Stimulated activated memory B cell treated with anti-CD40 and anti-IgM and Interleukin-4, amounts not matched to agents 10 μg/mL and 1 μg/mL and 100 μg/mL, for 72 hours (primary cell): ENCODE measurements around the gene SLCO2A1.

ENCODE experiments used
- ATAC-seq: fragments of 150-1000 bp; cut with Tn5 transposase; 2 replicates; pipeline ENCODE4 v1.10.0; 2021
- H3K27ac Mint-ChIP-seq: one replicate; pipeline ENCODE4 v1.8.0; 2022; ENCODE audit warnings: mild to moderate bottlenecking, mixed read lengths
- H3K27me3 Mint-ChIP-seq: one replicate; pipeline ENCODE4 v1.8.0; 2022; ENCODE audit warnings: mixed read lengths
- H3K36me3 Mint-ChIP-seq: one replicate; pipeline ENCODE4 v1.8.0; 2022; ENCODE audit warnings: mixed read lengths
- H3K4me1 Mint-ChIP-seq: one replicate; pipeline ENCODE4 v1.8.0; 2022; ENCODE audit warnings: mixed read lengths
- H3K4me3 Mint-ChIP-seq: one replicate; pipeline ENCODE4 v1.8.0; 2022; ENCODE audit warnings: mild to moderate bottlenecking, moderate library complexity, mixed read lengths
- H3K9me3 Mint-ChIP-seq: one replicate; pipeline ENCODE4 v1.8.0; 2022; ENCODE audit warnings: mixed read lengths

SLCO2A1 gene

GRCh38 chr3:134002306-134002705 lies 27.4 kb downstream of the SLCO2A1 start:
- no peak overlapping the region for H3K27ac Mint-ChIP-seq
- peaks cover 22% of the 10 kb centered on the region for H3K27me3 Mint-ChIP-seq
- no peaks in the 10 kb centered on the region for H3K36me3 Mint-ChIP-seq
- ATAC-seq, result no peak
- H3K9me3 Mint-ChIP-seq, result peaks cover 12% of the 10 kb centered on the region
- no peaks in the 10 kb centered on the region for H3K4me1 Mint-ChIP-seq
- no peak overlapping the region for H3K4me3 Mint-ChIP-seq

GRCh38 chr3:134001251-134001650 lies 28.5 kb downstream of the SLCO2A1 start:
- no peak overlapping the region for H3K4me3 Mint-ChIP-seq
- no peaks in the 10 kb centered on the region for H3K36me3 Mint-ChIP-seq
- no peak overlapping the region for H3K27ac Mint-ChIP-seq
- ATAC-seq, result no peak
- peaks cover 22% of the 10 kb centered on the region for H3K27me3 Mint-ChIP-seq
- peaks cover 7% of the 10 kb centered on the region for H3K9me3 Mint-ChIP-seq
- H3K4me1 Mint-ChIP-seq, result no peaks in the 10 kb centered on the region

DNA sequence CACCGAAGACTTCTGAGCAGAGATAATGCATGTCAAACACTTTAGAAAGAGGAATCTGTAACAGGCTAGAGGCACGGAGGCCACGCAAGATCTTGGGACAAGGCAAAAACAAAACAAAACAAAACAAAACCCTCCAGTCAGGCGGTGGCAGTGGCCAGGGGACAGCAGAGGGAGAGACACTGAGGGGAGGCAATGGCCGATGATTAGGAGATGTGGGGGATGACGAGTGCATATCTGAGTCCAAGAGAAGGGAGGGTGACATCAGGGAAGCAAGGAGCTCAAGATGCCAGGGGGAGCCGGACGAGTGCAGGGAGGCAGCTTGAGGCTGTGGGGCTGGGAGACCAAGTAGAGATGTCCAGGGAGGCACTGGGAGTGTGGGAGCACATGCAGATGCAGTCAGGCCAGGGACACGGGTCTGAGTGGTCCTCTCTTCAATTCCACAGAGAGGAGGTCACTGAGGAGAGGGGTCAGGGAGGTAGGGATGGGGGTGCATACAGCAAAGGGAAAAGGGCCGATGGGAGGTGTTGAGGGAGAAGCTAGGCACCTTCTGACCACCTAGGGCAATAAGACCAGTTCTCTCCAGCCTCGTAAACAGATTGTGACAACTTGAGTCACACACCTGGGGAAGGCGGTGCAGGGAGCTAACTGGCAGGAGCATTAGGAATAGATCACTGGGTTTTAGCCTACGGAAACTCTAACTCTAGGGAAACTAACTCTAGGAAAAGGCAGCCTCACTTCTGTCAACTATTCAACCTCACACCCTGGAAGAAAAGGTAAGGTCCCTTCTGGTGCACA lies 29.6 kb downstream of the SLCO2A1 start:
- Mint-ChIP-seq H3K4me1 (no peaks in the 10 kb centered on the region), H3K4me3 (no peak overlapping the region), H3K27ac (no peak overlapping the region), H3K9me3 (peaks cover 6% of the 10 kb centered on the region), H3K27me3 (peaks cover 23% of the 10 kb centered on the region), H3K36me3 (no peaks in the 10 kb centered on the region)
- no peak for ATAC-seq

DNA sequence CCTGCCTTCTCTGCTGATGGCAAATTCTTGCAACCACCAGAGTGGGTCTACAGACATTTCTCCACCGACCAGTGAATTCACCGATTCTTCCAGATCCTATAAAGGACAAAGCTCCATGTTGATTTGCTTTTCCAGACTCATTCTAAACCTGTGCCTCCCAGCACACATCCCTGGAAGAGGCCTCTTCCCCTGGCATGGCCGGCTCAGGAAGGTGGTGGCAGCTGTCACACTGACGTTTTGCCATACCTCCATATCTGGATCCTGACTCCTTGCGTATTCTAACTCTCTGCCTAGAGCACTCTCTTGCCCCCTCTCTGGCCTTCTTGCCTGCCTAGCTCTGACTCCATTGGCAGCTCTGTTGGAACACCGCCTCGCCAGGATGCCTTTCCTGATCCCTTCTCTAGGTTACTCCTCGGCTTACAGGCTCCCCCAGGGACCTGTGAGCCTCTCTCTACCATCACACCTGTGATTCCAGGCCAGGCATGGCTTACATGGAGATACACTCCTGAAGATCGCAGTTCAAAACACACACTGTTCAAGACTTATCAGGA lies 31.0 kb downstream of the SLCO2A1 start:
- ATAC-seq, result no peak
- no peak overlapping the region for H3K27ac Mint-ChIP-seq
- no peaks in the 10 kb centered on the region for H3K4me1 Mint-ChIP-seq
- H3K36me3 Mint-ChIP-seq, result no peaks in the 10 kb centered on the region
- H3K4me3 Mint-ChIP-seq, result no peak overlapping the region
- H3K9me3 Mint-ChIP-seq, result peaks cover 4% of the 10 kb centered on the region
- peaks cover 31% of the 10 kb centered on the region for H3K27me3 Mint-ChIP-seq

DNA sequence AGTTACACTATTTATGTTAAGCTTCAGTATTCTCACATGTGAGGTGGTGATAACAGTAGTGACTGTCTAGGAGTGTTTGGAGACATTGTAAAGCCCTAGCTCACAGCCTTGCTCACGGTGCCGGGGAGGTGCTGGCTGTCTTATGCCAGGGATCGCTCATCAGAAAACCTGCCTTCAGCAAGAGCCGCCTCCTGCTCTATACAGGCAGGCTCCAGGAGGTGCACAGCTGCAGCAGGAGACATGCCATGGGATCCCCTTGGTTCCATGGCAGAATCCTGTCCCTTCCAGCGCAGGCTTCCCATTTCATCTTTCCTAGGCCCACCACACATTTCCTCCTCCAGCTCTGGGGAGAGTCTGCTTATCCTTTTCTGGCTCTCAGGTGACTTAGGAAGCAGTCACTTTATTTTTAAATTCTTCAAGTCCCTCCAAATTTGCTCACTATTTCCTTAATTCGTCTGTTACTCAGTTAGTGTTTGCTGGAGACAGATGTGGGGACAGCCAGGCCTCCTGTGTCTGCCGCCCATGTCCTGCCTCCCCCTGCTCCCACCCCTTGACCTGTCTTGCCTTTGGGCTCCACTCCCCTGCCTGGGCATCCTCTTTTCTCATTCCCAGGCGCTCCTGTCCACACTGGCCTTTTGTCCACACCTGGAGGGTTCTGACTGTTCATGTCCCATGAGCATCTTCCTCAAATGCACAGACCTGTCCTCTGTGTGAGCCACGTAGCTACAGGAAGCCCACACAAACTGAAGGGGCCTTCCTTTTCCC lies 31.7 kb downstream of the SLCO2A1 start:
- no peak overlapping the region for H3K4me3 Mint-ChIP-seq
- no peaks in the 10 kb centered on the region for H3K36me3 Mint-ChIP-seq
- no peaks in the 10 kb centered on the region for H3K4me1 Mint-ChIP-seq
- no peaks in the 10 kb centered on the region for H3K9me3 Mint-ChIP-seq
- no peak for ATAC-seq
- peaks cover 31% of the 10 kb centered on the region for H3K27me3 Mint-ChIP-seq
- no peak overlapping the region for H3K27ac Mint-ChIP-seq

GRCh38 chr3:133996996-133997395 lies 32.7 kb downstream of the SLCO2A1 start:
- Mint-ChIP-seq H3K36me3 (no peaks in the 10 kb centered on the region), H3K27me3 (peaks cover 31% of the 10 kb centered on the region), H3K9me3 (no peaks in the 10 kb centered on the region), H3K4me3 (no peak overlapping the region), H3K4me1 (no peaks in the 10 kb centered on the region), H3K27ac (no peak overlapping the region)
- no peak for ATAC-seq

DNA sequence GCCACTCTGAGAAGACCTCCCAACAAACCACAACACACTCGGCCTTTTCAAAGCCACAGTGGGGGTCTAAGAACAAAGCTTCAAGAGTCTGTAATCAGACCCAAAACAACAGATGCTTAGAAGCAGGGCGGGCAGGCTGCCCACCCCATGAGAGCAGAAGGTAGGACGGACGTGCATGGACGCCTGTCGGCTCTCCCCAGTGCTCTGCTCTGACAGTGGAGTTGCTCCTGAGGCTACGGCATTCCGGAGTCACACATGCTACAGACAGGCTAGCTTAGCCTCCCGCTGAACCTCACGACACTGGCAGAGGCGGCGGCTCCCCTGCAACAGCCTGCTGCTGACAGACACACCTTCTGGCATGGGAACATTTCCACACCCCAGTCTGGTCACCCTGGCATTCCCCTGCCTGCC lies 33.5 kb downstream of the SLCO2A1 start:
- H3K27ac Mint-ChIP-seq, result no peak overlapping the region
- H3K36me3 Mint-ChIP-seq, result no peaks in the 10 kb centered on the region
- H3K9me3 Mint-ChIP-seq, result no peaks in the 10 kb centered on the region
- no peaks in the 10 kb centered on the region for H3K4me1 Mint-ChIP-seq
- no peak overlapping the region for H3K4me3 Mint-ChIP-seq
- H3K27me3 Mint-ChIP-seq, result peaks cover 31% of the 10 kb centered on the region
- ATAC-seq, result no peak

GRCh38 chr3:133995264-133995663 lies 34.5 kb downstream of the SLCO2A1 start:
- Mint-ChIP-seq H3K4me3 (no peak overlapping the region), H3K9me3 (no peaks in the 10 kb centered on the region), H3K27me3 (peaks cover 34% of the 10 kb centered on the region), H3K27ac (no peak overlapping the region), H3K36me3 (no peaks in the 10 kb centered on the region), H3K4me1 (no peaks in the 10 kb centered on the region)
- ATAC-seq, result no peak

DNA sequence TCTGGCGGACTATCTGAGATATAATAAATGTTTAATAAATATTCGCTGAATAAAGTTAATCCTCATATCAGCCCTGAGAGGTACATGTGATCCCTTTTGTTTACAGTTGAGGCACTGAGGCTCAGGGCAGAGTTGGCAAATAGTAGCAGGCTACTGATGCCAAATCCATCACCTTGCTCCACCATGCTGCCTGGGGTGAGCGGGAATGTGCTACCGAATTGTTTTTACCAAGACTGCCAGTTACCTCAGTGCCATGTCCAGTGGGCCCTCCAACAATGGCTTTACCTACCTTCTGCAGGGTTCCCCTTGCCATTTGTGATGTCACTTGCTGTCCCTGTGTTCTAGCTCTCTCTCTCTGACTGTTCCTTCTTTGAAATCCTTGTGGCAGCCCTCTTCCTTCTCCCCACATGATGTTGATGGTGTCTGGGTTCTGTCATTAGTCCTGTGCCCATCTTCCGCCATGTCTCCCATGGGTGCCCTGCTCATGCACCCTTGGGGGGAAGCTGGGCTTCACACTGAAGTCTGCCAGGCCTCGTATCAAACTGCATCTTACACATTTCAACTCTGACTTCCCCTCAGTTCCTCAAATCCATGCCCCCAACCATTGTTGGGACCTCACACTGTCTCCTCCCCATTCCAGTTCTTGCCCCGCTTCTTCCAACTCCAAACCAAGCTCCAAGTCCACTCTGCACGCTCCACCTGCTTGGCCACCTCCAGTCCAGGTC lies 35.4 kb downstream of the SLCO2A1 start:
- Mint-ChIP-seq H3K36me3 (no peaks in the 10 kb centered on the region), H3K27ac (no peak overlapping the region), H3K4me3 (no peak overlapping the region), H3K4me1 (no peaks in the 10 kb centered on the region), H3K27me3 (peaks cover 32% of the 10 kb centered on the region), H3K9me3 (no peaks in the 10 kb centered on the region)
- no peak for ATAC-seq

DNA sequence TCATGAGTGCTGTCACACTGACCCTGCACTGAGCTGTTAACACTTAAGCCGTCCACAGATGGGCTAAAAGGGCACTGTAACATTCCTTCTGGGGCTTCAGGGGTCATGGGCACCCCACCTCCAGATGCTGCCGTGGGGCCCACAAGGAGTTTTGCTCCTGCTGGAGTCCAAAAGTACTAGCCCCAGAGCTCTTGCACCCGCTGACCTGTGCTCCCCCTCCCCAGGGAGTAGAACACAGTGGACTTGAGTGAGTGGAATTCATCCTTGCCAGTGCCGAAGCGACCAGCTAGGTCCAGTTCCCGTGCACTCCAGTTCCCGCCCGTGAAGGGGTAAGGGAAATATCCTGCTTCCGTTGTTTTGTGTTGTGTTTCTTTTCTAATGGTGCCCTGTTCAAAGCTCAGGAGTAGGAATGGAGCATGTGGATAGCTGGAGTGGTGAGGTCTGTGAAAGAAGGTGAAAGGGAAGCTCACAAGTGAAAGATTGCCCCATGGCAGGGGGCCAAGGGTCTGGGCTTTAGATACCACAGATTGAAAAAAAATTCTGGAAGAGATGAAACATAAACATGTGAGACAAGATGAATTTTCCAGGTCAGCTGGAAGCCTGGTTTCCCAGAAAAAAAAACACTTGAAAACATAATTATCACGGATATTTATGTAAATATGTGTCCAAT lies 36.6 kb downstream of the SLCO2A1 start:
- Mint-ChIP-seq H3K27ac (no peak overlapping the region), H3K4me3 (no peak overlapping the region), H3K9me3 (no peaks in the 10 kb centered on the region), H3K27me3 (peaks cover 29% of the 10 kb centered on the region), H3K4me1 (no peaks in the 10 kb centered on the region), H3K36me3 (no peaks in the 10 kb centered on the region)
- no peak for ATAC-seq

DNA sequence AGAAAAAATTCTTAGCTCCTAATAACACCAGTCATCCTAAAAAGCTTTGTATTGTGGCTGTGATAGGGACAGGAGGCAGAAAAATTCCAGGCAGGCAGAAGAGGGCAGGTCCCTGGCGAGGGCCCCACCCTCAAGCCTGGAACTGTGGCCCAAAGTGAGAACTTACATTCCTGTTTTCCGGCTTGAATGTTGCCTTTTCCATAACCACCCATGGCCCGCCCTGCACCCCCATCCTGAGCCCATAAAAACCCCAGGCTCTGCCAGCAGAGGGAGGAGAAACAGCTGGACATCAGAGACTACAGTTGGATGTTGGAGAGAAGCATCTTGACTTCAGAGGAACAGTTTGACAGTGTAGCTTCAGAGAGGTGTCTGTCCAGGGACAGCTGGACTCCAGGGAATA lies 37.3 kb downstream of the SLCO2A1 start:
- Mint-ChIP-seq H3K4me1 (no peaks in the 10 kb centered on the region), H3K4me3 (no peak overlapping the region), H3K27ac (no peak overlapping the region), H3K36me3 (no peaks in the 10 kb centered on the region), H3K27me3 (peaks cover 36% of the 10 kb centered on the region), H3K9me3 (no peaks in the 10 kb centered on the region)
- no peak for ATAC-seq

DNA sequence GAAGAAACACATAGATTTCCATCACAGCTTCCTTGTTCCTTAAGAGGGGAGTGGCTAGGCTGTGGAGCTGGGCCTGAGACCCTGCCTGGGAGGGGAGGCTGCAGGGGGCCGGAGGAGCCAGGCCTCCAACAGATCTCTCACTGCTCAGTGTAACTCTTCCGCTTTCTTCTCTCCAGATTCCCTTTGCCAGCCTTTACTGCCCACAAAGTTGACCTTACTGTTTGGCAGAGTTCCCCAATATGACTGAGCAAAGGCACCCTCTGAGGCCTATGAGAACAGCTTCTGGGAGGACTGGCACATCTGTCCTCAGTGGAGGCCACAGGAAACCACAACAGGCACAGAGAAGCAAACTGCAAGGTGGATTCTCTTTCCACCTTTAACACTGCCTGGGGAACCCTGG lies 38.1 kb downstream of the SLCO2A1 start:
- Mint-ChIP-seq H3K27ac (no peak overlapping the region), H3K9me3 (no peaks in the 10 kb centered on the region), H3K27me3 (peaks cover 40% of the 10 kb centered on the region), H3K36me3 (no peaks in the 10 kb centered on the region), H3K4me1 (no peaks in the 10 kb centered on the region), H3K4me3 (no peak overlapping the region)
- no peak for ATAC-seq

GRCh38 chr3:133991209-133991608 lies 38.5 kb downstream of the SLCO2A1 start:
- Mint-ChIP-seq H3K4me3 (no peak overlapping the region), H3K4me1 (no peaks in the 10 kb centered on the region), H3K27me3 (peaks cover 40% of the 10 kb centered on the region), H3K9me3 (no peaks in the 10 kb centered on the region), H3K36me3 (no peaks in the 10 kb centered on the region), H3K27ac (no peak overlapping the region)
- no peak for ATAC-seq

DNA sequence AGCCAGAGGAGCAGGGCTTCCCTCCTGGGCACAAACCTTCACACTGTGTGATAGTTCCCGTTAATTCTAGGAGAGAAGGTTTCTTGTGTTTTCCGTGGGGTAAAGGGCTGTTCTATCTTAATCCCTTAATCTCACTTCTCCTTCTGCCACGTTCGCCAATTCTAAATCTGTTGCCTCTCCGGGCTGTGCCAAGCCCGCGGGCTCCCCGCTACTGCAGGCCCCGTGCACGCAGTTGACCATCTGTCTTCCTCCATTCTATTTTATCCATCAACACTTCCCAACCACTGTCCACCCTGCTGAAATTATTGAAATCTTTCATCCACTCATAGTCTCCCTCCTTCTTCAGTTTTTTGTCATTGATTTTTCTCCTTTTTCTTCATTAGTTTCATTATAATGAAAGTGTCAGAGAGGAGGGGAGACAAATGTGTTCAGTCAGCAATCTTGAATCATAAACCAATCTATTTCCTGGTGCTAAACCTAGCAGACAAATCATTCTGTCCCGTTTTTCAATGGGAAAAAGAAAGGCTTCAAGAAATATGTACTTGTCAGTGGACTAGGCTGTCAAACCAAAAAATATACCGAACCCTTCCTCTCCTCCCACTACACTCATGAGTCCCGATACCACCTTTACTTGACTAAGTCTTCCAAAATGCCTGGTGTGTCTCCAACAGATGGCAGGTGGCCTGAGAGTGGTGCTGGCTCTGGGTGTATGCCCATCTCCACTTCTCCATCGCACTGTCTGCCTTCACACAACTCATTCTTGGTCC lies 39.6 kb downstream of the SLCO2A1 start:
- Mint-ChIP-seq H3K4me1 (no peaks in the 10 kb centered on the region), H3K9me3 (no peaks in the 10 kb centered on the region), H3K27ac (no peak overlapping the region)

More for the DNA sequence above, 39.6 kb downstream of the SLCO2A1 start:
- H3K27me3 Mint-ChIP-seq, result peaks cover 39% of the 10 kb centered on the region
- no peaks in the 10 kb centered on the region for H3K36me3 Mint-ChIP-seq
- ATAC-seq, result no peak
- H3K4me3 Mint-ChIP-seq, result no peak overlapping the region
